Measurements from ENCODE around the gene NCBP3.
A peak's percentile ranks its signal among the peaks of the same experiment; 100 is the strongest.

NCBP3 gene

DNA sequence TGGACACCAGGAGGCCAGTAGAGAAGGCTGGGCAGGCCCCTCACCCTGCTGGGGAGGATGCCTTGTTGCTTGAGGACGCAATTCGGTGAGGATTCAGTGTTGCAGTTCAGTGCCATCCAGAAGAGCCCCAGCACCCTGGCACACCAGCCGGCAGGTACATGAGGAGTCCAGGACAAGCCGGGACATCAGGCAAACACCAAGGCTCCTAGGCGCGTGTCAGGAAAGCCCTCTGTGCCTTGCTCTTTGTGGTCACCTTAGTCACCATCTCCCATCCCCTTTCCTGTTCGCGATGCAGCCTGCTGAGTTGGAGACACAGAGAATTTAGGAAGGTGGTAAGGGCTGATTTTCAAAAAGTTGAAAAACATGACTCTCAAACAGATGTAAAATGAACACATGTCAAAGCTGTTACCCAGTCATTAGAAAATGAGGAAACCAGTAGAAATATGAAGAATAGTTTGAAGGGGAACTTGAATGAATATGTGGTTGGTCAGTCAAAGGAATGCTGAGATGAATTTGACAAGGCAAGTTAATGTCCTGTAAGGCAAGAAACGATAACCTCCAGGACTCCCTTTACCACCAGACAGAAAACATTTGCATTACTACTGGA is 2.3 kb upstream of the NCBP3 start:
- no peak overlapping the region for H4K91ac ChIP-seq (ENCODE audit: low read depth, low read length, poor library complexity)
- no peak overlapping the region for H3K18ac ChIP-seq (ENCODE audit: low read length)
- no peak for DNase-seq (ENCODE audit: low spot score)
- H3K14ac ChIP-seq (ENCODE audit: low read length): no peak overlapping the region
- no CpG with 5 or more reads among the region's 9 CpGs for WGBS, 2 donors (ENCODE audit: extremely low coverage in 2 of 2, insufficient read length in 2 of 2, insufficient replicate concordance in 1 of 2)
- H3K27me3 ChIP-seq (ENCODE audit: control insufficient read depth in 3 of 3, insufficient read depth in 3 of 3, low read depth in 1 of 3, low read length in 3 of 3): peaks cover 0 to 1% (median 0%) of the 10 kb centered on the region in 3 experiments
- no peak overlapping the region for H2BK15ac ChIP-seq (ENCODE audit: low read length)
- H3K9me3 ChIP-seq (replicated peaks in 1 of 2; ENCODE audit: control insufficient read depth in 2 of 2, insufficient read depth in 1 of 2, low read depth in 1 of 2, low read length in 2 of 2): peaks cover 0 to 1% of the 10 kb centered on the region in 2 donors
- no peak overlapping the region for H2BK5ac ChIP-seq (ENCODE audit: low read length)
- no peak overlapping the region for H4K8ac ChIP-seq (ENCODE audit: low read depth, low read length)
- H3K27ac ChIP-seq (replicated peaks; ENCODE audit: low read length): no peak overlapping the region
- H3K4me1 ChIP-seq (ENCODE audit: control insufficient read depth in 2 of 2, insufficient read depth in 1 of 2, low read depth in 1 of 2, low read length in 2 of 2): peaks cover 2 to 8% of the 10 kb centered on the region in 2 donors
- no peak overlapping the region for H3K23ac ChIP-seq (ENCODE audit: low read depth, low read length, poor library complexity)
- H2BK12ac ChIP-seq (ENCODE audit: low read length): no peak overlapping the region
- H2AFZ ChIP-seq (ENCODE audit: low read length): no peak overlapping the region
- no peak overlapping the region for H3K9ac ChIP-seq (ENCODE audit: low read depth, low read length, poor library complexity)
- no peak overlapping the region for H2BK120ac ChIP-seq (ENCODE audit: low read depth, low read length)
- no peak overlapping the region for H2AK5ac ChIP-seq (ENCODE audit: low read depth, low read length)
- H3K79me1 ChIP-seq (ENCODE audit: low read depth, low read length): peaks cover 2% of the 10 kb centered on the region
- H3K36me3 ChIP-seq (replicated peaks in 1 of 2; ENCODE audit: control insufficient read depth in 2 of 2, insufficient read depth in 2 of 2, low read length in 2 of 2): peaks cover under 1 to 14% of the 10 kb centered on the region in 2 donors
- H3K4ac ChIP-seq (ENCODE audit: low read length): no peak overlapping the region
- H3K4me3 ChIP-seq (ENCODE audit: low read length in 2 of 2): no peak overlapping the region
- no peak overlapping the region for H3K4me2 ChIP-seq (ENCODE audit: insufficient read depth, low read length, poor library complexity, severe bottlenecking)

DNA sequence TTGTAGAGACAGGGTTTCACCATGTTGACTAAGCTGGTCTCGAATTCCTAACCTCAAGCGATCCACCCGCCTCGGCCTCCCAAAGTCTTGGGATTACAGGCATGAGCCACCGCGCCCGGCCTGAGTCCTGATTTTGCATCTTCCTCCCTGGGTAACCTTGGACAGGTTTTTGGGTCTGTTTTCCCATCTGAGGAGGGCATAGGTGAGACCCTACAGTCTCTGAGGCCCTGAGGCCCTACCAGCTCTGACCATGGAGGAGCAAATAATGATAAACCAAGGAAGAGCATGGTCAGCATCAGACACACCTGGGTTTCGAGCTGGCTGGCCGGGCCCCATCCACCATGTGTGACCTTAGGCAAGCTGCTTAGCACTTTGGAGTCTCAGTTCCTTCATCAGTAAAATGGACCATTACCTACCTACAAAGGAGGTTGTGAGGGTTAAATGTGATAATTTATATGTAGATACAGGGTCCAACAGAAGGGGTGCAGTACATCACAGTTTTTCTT is 1.2 kb upstream of the NCBP3 start:
- Histone ChIP-seq H3K4me3 (ENCODE audit: low read length in 2 of 2) (no peak overlapping the region), H3K27me3 (ENCODE audit: control insufficient read depth in 3 of 3, insufficient read depth in 3 of 3, low read depth in 1 of 3, low read length in 3 of 3) (no peaks in the 10 kb centered on the region), H3K9ac (ENCODE audit: low read depth, low read length, poor library complexity) (no peak overlapping the region), H3K4me2 (ENCODE audit: insufficient read depth, low read length, poor library complexity, severe bottlenecking) (no peak overlapping the region), H2BK120ac (ENCODE audit: low read depth, low read length) (no peak overlapping the region), H3K79me1 (ENCODE audit: low read depth, low read length) (peaks cover 2% of the 10 kb centered on the region), H3K36me3 (replicated peaks in 1 of 2; ENCODE audit: control insufficient read depth in 2 of 2, insufficient read depth in 2 of 2, low read length in 2 of 2) (peaks cover 3 to 25% of the 10 kb centered on the region in 2 donors), H3K18ac (ENCODE audit: low read length) (no peak overlapping the region), H2AFZ (ENCODE audit: low read length) (no peak overlapping the region), H3K4me1 (ENCODE audit: control insufficient read depth in 2 of 2, insufficient read depth in 1 of 2, low read depth in 1 of 2, low read length in 2 of 2) (peaks cover 2 to 8% of the 10 kb centered on the region in 2 donors), H3K14ac (ENCODE audit: low read length) (no peak overlapping the region), H3K9me3 (replicated peaks in 1 of 2; ENCODE audit: control insufficient read depth in 2 of 2, insufficient read depth in 1 of 2, low read depth in 1 of 2, low read length in 2 of 2) (peaks cover 0 to 1% of the 10 kb centered on the region in 2 donors), H4K91ac (ENCODE audit: low read depth, low read length, poor library complexity) (no peak overlapping the region), H2AK5ac (ENCODE audit: low read depth, low read length) (no peak overlapping the region), H3K23ac (ENCODE audit: low read depth, low read length, poor library complexity) (no peak overlapping the region), H3K27ac (replicated peaks; ENCODE audit: low read length) (no peak overlapping the region), H2BK12ac (ENCODE audit: low read length) (no peak overlapping the region), H2BK5ac (ENCODE audit: low read length) (no peak overlapping the region), H2BK15ac (ENCODE audit: low read length) (no peak overlapping the region), H4K8ac (ENCODE audit: low read depth, low read length) (no peak overlapping the region), H3K4ac (ENCODE audit: low read length) (no peak overlapping the region)
- DNase-seq (ENCODE audit: low spot score): no peak
- no CpG with 5 or more reads among the region's 9 CpGs for WGBS, 2 donors (ENCODE audit: extremely low coverage in 2 of 2, insufficient read length in 2 of 2, insufficient replicate concordance in 1 of 2)

GRCh38 chr17:3846437-3847164 is 555 bp upstream of the NCBP3 start:
- H3K18ac ChIP-seq (ENCODE audit: low read length): no peak overlapping the region
- no peak overlapping the region for H2BK12ac ChIP-seq (ENCODE audit: low read length)
- no peak overlapping the region for H4K91ac ChIP-seq (ENCODE audit: low read depth, low read length, poor library complexity)
- H4K8ac ChIP-seq (ENCODE audit: low read depth, low read length): no peak overlapping the region
- no peak overlapping the region for H3K23ac ChIP-seq (ENCODE audit: low read depth, low read length, poor library complexity)
- H2BK15ac ChIP-seq (ENCODE audit: low read length): no peak overlapping the region
- H3K4ac ChIP-seq (ENCODE audit: low read length): no peak overlapping the region
- H3K9me3 ChIP-seq (replicated peaks in 1 of 2; ENCODE audit: control insufficient read depth in 2 of 2, insufficient read depth in 1 of 2, low read depth in 1 of 2, low read length in 2 of 2): no peaks in the 10 kb centered on the region
- peaks cover 2% of the 10 kb centered on the region for H3K79me1 ChIP-seq (ENCODE audit: low read depth, low read length)
- no peak overlapping the region for H3K27ac ChIP-seq (replicated peaks; ENCODE audit: low read length)
- no peak overlapping the region for H2BK5ac ChIP-seq (ENCODE audit: low read length)
- H3K36me3 ChIP-seq (replicated peaks in 1 of 2; ENCODE audit: control insufficient read depth in 2 of 2, insufficient read depth in 2 of 2, low read length in 2 of 2): peaks cover 4 to 31% of the 10 kb centered on the region in 2 donors
- no CpG with 5 or more reads among the region's 17 CpGs for WGBS, 2 donors (ENCODE audit: extremely low coverage in 2 of 2, insufficient read length in 2 of 2, insufficient replicate concordance in 1 of 2)
- H3K4me2 ChIP-seq (ENCODE audit: insufficient read depth, low read length, poor library complexity, severe bottlenecking): peak overlapping the region; percentile 36
- H3K4me3 ChIP-seq (ENCODE audit: low read length in 2 of 2): peak overlapping the region in 1 of 2 donors; percentile 80
- H2AK5ac ChIP-seq (ENCODE audit: low read depth, low read length): no peak overlapping the region
- DNase-seq (ENCODE audit: low spot score): no peak
- H2AFZ ChIP-seq (ENCODE audit: low read length): peak overlapping the region; percentile 76
- no peaks in the 10 kb centered on the region for H3K27me3 ChIP-seq (ENCODE audit: control insufficient read depth in 3 of 3, insufficient read depth in 3 of 3, low read depth in 1 of 3, low read length in 3 of 3)
- no peak overlapping the region for H2BK120ac ChIP-seq (ENCODE audit: low read depth, low read length)
- H3K4me1 ChIP-seq (ENCODE audit: control insufficient read depth in 2 of 2, insufficient read depth in 1 of 2, low read depth in 1 of 2, low read length in 2 of 2): peaks cover 2 to 8% of the 10 kb centered on the region in 2 donors
- no peak overlapping the region for H3K14ac ChIP-seq (ENCODE audit: low read length)
- no peak overlapping the region for H3K9ac ChIP-seq (ENCODE audit: low read depth, low read length, poor library complexity)

DNA sequence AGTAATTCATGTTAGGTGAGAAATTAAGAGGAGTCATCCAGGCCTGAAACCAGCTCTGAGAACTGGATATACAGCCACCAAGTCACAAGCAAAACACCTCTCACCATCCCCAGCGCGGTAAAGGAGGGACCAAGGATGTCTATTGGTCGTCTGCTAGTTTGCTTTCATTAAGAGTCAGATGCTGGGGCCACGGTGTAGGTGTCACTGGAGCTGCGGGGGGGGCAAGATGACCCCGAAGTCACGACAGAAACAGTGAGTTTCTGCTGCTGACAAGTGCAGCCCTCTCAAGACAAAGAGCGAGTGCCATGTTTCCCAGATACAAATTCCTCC is 790 bp downstream of the NCBP3 start:
- Histone ChIP-seq H3K27ac (replicated peaks; ENCODE audit: low read length) (no peak overlapping the region), H3K27me3 (ENCODE audit: control insufficient read depth in 3 of 3, insufficient read depth in 3 of 3, low read depth in 1 of 3, low read length in 3 of 3) (no peaks in the 10 kb centered on the region)

More for the DNA sequence above, 790 bp downstream of the NCBP3 start:
- DNase-seq (ENCODE audit: low spot score): no peak
- Histone ChIP-seq H3K14ac (ENCODE audit: low read length) (no peak overlapping the region), H3K79me1 (ENCODE audit: low read depth, low read length) (peaks cover 2% of the 10 kb centered on the region), H2BK15ac (ENCODE audit: low read length) (no peak overlapping the region), H3K4ac (ENCODE audit: low read length) (no peak overlapping the region), H2AK5ac (ENCODE audit: low read depth, low read length) (no peak overlapping the region), H4K8ac (ENCODE audit: low read depth, low read length) (no peak overlapping the region), H3K18ac (ENCODE audit: low read length) (no peak overlapping the region), H3K9me3 (replicated peaks in 1 of 2; ENCODE audit: control insufficient read depth in 2 of 2, insufficient read depth in 1 of 2, low read depth in 1 of 2, low read length in 2 of 2) (no peaks in the 10 kb centered on the region), H3K4me3 (ENCODE audit: low read length in 2 of 2) (peak overlapping the region; percentile 80 to 96), H2BK120ac (ENCODE audit: low read depth, low read length) (no peak overlapping the region), H4K91ac (ENCODE audit: low read depth, low read length, poor library complexity) (no peak overlapping the region), H3K23ac (ENCODE audit: low read depth, low read length, poor library complexity) (no peak overlapping the region), H2BK12ac (ENCODE audit: low read length) (no peak overlapping the region), H3K4me1 (ENCODE audit: control insufficient read depth in 2 of 2, insufficient read depth in 1 of 2, low read depth in 1 of 2, low read length in 2 of 2) (peaks cover 2 to 8% of the 10 kb centered on the region in 2 donors), H2BK5ac (ENCODE audit: low read length) (peak overlapping the region; percentile 94), H3K9ac (ENCODE audit: low read depth, low read length, poor library complexity) (peak overlapping the region; percentile 90), H2AFZ (ENCODE audit: low read length) (peak overlapping the region; percentile 100), H3K4me2 (ENCODE audit: insufficient read depth, low read length, poor library complexity, severe bottlenecking) (peak overlapping the region; percentile 38), H3K36me3 (replicated peaks in 1 of 2; ENCODE audit: control insufficient read depth in 2 of 2, insufficient read depth in 2 of 2, low read length in 2 of 2) (peaks cover 6 to 44% of the 10 kb centered on the region in 2 donors)
- WGBS, 2 donors (ENCODE audit: extremely low coverage in 2 of 2, insufficient read length in 2 of 2, insufficient replicate concordance in 1 of 2): no CpG with 5 or more reads among the region's 8 CpGs
